GM21447 (cell line): ENCODE measurements around the gene PTPRN2.

Source experiments
- ATAC-seq: cut with Tn5 transposase; IDR thresholded peaks from one replicate; pipeline ENCODE4 v1.9.1; 2021; ENCODE audit not compliant: unreplicated experiment

PTPRN2 gene

DNA sequence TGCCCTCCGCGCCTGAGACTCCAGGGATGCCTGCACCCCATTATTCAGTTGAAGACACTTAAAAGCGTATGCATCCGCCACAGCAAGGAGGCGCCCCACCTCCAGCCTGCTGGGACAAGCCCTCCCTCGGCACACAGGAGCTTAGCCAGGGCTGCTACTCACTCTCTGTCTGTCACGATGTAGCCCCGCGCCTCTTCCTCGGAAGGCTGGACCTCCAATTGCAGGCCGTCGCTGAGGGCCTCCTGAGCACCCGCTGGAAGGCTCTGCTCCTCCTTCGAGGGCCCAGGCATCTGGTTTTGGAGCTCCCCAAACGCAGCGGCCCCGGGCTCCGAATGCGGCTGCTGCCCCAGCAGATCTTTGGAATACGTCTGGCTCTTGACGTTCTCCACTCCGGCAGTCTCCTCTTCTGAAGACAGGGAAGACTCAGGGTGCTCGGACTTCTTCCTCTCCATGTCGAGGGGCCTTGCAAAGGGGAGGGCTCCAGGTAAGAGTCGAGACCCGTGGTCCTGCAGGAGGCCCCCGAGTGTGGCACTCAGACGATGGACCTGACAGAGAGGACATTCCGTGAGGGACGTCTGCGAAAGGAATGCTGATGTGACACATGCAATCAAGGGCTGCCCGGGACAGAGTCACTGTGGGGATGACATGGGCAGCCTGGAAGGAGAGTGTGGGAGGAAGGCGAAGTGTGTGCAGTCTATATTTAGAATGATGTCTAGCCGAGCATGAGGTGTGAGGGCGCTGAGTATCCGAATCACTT is 453.9 kb downstream of the PTPRN2 start:
- no peak for ATAC-seq

DNA sequence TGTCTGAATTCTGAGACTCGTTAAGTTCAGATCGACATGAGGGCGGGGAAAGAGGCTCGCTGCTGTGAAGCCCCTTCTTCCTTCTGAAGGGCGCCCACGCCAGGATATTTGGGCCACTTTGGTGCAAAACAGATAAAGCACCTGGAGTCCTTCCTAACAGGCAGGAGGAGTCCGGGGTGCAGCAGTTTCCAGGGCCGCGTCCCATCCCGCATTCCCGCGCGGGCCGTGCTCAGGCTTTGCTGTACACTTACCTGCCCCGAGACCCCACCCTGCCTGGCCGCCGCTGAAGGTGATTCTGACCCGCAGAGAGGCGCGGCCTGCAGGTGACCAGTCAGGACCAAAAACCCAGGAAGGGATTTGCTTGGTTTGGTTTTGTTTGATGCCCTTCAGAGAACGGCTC is 454.6 kb downstream of the PTPRN2 start:
- ATAC-seq, result no peak

DNA sequence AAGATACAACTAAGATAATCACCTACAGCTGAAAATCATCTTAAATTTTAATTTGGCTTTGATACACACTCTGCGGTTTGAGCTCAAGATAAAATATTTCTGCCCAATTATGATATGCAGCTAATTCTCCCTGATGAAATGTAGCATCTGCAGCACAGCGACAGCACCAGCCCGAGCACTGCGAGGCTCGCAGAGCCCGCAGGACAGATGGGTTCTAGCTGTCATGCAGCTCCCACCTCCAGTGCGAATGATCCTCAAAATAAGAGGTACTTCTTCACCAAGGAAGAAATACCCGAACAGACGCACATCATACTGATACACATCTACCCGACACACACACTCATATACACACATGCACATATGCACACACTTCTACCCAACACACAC is 457.6 kb downstream of the PTPRN2 start:
- ATAC-seq, result no peak

DNA sequence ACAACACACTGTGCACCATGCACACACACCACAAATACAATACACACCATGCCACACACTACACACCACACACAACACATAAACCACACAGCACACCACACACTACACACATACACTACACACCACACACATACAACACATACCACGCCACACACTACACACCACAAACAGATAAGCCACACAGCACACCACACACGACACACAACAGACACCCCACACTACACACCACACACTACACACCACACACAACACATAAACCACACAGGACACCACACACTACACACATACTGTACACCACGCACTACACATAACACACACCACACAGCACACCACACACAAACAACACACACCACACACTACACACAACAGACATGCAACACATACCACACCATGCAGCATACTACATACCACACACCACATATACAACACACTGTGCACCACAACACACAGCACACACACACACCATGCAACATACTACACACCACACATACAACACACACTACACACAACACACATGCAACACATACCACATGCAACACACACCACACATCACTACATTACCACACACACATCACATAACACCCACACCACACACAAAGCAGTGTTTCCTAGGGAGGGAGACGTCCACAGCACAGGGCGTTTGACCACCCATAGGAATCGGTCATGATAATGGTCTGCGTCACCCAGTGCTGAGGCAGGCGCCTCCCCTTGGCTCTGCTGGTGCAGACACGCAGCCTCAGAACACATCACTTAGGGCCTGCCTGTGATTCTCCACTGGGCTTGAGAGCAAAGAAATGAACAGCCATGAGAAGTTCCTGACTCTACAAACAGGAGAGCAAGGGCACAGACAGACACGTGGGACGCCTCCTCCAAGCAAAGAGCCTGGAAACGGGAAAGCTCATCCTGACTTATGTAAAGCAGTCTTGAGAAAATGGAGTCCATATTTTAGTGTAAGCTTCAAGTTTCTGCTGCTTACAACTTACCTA is 458.3 kb downstream of the PTPRN2 start:
- ATAC-seq, result no peak

DNA sequence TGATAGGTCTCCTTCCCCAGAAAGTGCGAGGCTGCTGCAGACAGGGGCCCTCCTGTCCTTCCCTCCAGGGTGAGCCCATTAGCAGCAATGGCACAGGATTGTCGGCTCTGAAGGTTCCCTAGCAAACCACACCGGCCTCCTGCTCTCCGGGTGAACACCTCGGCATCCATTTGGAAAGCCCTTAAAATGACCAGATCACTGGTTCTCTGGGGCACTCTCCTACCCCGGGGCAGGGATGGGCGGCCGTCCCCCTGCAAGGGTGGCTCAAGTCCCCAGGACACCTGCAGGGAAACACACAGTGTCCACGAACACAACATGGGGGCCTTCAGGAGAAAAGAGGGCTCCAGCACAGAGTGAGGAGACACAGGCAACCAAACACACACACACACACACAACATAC is 459.1 kb downstream of the PTPRN2 start:
- no peak for ATAC-seq

DNA sequence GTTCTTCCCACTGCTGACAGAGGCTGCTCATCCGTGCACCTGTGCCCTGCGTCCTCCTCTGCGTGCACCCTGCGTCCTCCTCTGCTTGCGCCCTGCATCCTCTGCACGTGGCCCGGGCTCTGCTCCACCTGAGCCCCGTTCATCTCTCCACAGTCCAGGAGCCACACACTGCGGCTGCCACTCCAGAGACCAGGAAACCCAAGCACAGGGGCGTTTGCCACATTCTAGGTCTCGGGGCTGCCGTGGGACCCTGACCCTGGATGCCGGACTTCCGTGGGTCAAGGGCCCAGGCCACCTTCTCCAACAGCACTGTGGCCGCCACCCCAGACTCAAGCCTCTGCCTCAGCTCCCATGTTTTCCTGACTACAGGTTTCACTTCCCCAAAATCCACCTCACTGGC is 460.4 kb downstream of the PTPRN2 start:
- ATAC-seq, result no peak

DNA sequence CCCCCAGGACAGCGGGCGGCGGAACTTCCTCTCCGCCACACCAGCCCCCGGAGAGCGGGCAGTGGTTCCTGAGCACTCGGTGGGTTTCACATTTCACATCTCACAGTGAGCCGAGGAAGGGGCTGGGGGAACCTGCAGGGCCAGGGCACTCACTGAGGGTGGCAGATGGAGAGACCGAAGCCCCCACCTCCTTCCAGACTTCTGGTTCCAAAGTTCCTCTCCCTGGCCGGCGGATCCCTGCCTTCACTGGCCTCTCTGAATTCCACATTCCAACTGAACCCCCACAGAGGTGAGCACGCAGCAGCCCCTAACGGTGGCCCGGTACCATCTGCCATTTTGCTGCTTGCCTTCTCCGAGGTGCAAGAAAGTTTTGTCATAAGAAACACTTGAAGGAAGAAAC is 461.0 kb downstream of the PTPRN2 start:
- no peak for ATAC-seq

DNA sequence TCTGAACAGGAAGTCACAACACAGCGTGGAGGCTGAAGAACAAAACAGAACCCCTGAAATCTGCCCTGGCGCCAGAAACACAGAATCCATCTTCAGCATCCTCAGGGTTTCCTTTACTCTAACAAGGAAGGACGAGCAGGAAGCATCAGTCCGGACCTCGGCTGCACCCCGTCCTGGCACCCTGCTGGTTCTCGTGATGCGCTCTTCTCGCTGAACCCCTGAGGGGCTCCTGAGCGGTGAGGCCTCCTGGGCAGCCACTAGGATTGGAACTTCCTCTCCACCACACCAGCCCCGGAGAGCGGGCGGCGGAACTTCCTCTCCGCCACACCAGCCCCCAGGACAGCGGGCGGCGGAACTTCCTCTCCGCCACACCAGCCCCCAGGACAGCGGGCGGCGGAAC is 461.9 kb downstream of the PTPRN2 start:
- no peak for ATAC-seq

DNA sequence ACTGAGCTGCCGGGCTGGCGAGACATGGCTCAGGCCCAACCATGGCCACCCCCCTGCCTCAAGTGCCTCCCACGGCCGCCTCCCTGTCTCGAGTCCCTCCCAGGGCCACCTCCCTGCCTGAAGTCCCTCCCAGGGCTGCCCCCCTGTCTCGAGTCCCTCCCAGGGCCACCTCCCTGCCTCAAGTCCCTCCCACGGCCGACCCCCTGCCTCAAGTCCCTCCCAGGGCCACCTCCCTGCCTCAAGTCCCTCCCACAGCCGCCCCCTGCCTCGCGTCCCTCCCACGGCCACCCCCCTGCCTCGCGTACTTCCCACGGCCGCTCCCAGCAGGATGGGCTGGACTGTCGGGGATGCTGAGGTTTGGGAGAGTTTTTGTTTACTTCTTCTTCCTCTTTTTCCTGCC is 462.5 kb downstream of the PTPRN2 start:
- ATAC-seq, result no peak

DNA sequence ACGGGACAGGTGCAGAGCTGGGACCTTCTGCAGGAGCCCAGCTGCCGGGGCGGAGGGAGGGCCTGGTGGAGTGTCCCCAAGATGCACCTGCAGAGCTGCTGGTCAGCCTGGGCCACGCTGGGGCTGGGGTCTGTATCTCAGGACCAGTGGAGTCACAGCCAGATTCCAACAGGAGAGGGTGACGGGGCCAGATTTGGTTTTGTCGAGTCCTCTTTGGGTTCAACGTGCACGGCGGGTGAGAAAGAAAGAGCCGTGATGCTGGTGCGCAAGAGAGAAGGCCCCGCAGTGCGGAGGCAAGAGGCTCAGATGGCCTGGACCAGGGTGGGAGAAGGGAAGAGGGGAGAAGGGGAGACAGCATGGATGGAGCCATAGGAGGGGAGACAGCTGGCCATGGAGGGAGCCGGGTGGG is 462.9 kb downstream of the PTPRN2 start:
- ATAC-seq, result no peak

DNA sequence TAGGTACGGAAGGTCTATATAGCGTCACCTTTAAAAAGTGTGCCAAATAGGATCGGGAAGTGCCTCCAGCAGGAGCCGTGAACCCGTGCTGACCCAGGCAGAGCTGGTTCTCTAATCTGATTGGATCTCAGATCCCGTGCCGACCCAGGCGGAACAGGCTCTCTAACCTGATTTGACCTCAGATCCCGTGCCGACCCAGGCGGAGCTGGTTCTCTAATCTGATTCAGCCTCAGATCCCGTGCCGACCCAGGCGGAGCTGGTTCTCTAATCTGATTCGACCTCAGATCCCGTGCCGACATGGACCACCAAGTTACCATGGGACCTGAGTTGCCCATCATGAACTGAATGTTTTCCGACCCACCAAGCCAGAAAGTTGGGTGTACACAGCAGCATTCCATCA is 463.9 kb downstream of the PTPRN2 start:
- no peak for ATAC-seq

DNA sequence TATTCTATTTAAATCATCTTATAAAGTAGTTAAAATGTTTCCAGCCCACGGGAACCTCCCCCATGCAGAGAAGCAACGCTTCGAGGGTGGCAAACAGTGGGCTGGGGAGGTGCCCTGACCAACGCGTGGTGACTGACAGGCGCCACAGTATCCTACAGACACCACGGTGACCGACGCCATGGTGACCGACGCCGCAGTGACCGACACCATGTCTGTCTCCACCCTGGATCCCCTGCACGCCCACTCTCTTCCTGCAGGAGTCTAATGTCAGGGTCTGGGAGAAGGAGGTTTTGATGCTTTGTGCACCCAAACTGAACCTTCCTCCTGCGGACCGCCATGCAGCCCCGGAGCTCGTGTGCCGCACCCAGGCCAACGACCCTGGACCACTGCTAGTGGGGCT is 464.4 kb downstream of the PTPRN2 start:
- ATAC-seq, result no peak

DNA sequence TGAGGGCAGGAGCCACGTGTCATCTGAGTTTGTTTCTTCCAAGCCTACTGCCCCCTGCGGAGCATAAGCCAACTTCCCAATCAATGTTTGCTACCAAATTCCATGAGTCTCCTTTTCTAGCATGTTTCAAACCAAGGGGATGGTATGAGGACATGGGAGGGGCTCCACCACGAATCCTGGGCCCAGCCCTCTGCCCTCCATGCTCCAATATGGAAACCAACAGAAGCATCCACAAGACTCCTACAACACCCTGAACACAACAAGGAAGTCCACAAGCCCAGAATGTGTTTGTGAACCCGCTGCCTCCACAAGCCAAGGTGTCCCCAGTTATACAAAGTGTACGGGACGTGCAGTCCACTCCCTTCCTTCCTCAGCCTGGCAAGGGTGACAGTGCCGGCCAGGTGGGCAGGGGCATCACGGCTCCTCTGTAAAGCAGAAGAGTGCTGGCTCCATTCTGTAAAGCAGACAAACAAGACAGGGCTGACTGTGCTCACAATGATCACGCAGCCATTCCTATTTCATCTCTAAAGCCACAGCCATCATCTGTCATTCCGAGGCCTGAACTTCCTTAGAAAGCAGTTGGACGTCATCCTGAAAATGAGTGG is 466.1 kb downstream of the PTPRN2 start:
- no peak for ATAC-seq

DNA sequence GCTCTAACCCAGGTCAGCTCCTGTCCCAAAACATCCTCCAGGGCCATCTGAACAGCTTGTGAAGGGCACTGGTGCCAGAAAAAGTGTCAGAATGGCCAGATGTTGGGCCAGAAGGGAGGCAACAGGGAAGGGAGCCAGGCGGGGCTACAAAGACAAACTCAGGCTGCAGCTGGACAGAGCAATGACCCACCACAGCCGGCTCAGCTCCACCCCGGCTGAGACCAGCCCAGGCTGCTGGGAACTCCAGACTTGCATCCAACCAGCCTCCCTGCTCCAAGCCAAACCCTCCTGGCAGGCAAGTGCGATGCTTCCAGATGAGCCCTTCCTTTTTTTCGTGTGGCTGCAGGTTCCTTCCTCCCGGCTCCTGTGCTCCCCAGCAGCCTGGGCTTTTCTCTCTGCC is 466.9 kb downstream of the PTPRN2 start:
- no peak for ATAC-seq

DNA sequence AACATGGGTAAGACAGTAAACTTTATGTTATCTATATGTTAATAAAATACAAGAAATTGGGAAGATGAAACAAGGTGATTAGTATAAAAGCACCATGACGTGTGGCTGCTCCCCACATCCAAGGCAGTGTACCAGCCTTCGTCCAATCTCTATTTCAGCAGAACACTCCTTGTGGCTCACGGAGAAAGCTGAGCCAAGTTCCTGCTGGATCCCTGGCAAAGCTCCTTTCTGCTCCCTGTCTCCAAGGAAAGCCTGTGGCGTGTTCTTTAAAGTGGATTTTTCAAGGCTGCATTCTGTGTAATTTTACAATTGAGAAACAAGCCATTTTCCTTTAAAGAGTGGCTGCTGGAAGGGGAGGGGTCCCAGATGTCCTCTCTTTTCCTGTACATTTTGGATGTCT is 467.3 kb downstream of the PTPRN2 start:
- ATAC-seq, result no peak

DNA sequence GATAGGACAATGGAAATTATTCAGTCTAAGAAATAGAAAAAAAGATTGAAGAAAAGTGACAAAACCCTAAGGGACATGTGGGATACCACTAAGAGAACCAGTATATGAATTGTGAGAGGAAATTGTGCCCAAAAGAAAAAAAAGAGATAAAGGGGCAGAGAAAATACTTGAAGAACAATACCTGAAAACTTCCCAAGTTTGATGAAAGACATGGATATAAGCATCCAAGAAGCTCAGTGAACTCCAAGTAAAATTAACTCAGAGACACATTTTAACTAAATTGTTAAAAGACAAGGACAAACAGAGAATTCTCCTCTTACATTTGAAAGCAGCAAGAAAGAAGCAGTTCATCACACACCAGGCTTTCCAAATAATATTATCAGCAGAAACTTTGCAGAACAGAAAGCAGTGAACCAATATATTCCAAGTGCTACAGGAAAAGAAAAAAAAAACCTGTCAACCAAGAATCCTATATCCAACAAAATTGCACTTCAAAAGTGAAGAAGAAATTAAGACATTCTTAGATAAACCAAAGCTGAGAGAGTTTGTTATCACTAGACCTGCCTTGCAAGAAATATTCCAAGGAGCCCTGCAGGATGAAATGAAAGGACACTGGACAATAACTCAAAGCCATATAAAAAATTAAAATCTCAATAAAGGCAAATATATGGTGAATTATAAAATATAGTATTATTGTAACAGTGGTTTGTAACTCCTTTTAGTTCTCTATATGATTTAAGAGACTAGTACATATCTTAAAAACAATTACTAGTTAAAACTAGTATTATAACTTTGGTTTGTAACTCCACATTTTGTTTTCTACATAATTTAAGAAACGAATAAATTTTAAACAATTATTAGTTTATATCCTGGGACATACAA is 470.0 kb downstream of the PTPRN2 start:
- ATAC-seq, result no peak

DNA sequence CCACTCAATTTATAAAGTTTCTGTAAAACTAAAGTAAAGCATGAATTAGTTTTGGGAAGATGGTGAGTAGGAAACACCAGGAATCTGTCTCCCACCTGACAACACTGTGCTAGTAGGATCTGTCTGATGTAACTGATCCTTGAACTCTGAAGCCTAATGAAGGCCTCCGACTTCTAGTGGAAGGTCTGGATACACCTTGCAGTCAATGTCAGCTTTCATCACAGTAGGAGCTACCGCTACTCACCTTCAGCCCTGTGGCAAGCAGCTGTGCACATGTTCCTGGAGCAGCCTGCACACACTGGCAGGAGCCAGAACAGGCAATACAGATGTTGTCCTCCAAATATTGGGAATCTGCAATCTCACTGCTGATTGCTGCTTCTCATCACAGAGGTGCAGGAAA is 471.4 kb downstream of the PTPRN2 start:
- no peak for ATAC-seq

DNA sequence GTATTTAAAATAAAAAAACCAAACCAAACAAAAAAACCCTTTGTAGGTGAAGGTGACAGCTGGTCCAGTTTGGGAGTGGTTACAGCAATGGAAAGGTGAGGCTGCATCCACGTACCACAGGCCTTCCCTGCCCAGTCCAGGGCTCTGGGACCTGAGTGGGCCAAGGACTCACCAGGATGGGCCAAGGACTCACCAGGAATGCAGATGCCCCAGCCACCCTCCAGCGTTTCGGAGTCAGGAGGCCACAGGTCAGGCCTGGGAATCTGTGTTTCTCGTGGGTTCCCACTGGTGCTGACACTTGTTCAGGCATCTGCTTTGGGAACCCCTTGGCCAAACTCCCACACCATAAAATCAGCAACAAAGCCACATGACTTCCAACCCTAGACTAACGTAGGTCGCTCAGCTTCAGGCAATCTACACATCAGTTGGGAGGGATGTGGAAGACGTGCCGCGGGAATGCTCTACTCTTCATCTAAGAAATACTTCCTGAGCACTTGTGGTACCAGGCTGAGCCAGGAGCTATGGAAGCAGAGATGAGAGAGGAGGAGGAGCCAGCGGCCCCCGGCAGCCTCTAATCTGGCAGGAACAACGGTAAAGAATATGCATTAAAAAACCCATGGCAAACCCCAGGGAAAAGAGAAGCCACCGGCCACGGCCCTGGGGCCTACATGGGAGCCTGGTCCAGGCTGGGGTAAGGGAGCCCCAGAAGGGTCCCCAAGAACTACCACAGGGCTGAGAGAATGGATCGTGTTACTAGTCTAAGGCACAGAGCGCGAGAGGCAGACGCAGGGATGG is 473.4 kb downstream of the PTPRN2 start:
- no peak for ATAC-seq

DNA sequence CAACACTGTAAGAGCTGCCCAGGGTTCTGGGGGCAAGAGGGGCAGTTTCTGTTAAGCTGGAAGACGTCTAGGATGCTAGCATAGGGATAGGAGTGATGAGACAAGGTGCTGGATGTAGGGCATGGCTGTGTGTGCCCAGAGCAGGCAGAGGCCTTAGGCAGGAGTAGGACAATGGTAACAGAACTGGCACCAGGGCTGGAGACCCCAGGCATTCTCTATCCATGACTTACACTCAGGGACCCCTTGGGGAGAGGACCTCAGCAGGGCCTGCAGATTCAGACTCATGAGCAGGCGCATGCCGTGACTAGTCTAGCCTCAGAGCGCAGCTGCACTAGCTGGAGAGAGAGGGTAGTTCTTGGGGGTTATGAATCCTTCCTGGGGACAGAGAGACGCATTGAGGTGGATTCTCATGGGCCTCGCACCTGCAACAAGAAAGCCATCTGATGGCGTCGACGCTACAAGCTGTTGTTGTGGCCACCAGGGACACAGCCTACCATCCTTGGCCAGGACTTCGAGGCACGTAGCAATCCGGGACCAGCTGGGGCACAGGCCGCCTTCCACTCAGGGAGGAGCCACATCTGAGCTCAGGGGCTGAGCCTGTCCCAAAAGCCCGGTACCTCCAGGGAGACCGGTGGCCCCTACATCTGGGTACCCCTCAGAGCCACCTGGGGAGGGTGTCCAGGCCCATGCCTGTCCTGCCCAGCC is 474.1 kb downstream of the PTPRN2 start:
- ATAC-seq, result no peak
